Measurements from ENCODE around the gene CAMKMT. TPM values are rescaled to one million over a fixed set of nuclear protein-coding genes. Genes with fewer than 3 reads are reported as not detected.

Gene CAMKMT
- total and polyA plus RNA-seq, 9 of the 15 experiments (the other 6 are each of a cell fraction or from before 2014, with no cell fraction given), result 1.6 to 15.3 (median 7.4) TPM

DNA sequence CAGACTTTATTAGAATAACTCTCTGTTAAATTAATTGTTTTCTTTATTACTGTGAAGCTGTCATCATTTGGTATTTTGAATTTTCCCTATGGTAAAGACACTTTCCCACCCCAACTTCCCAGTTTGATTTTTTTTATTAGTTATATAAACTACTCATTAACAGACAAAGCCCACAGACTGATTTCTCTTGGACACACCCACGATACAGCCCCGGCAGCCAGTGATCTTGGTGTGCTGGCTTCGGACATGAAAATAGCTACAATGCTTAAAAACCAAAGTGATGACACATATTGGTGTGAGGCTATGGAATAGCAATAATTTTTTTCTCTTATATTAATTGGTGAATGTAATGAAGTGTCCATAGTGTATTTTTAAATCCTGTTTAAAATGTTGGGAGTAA is 354.4 kb downstream of the CAMKMT start:
- WGBS (ENCODE audit: insufficient coverage, low coverage, missing lambda C conversion rate), result 3% methylated on average over 3 of the region's 3 CpGs
- intact Hi-C loops (cut with micrococcal nuclease), result loop anchor here (5.0 kb wide), 1 partner anchor 324 kb away; no protein-coding TSS in a partner anchor
- CTCF ChIA-PET (ENCODE audit: low intra/inter-chr PET ratio), result interaction anchor here (1.4 kb wide), 1 partner anchor 237 kb away, joined by 9 read pairs; no protein-coding TSS in a partner anchor
- TF ChIP-seq MAFF (IDR thresholded peaks at IDR 0.05; ENCODE audit: low read length) (no peak), CCNT2 (IDR thresholded peaks at IDR 0.05; ENCODE audit: borderline replicate concordance, extremely low read depth, insufficient read length, low read depth, low read length) (no peak), ARID3A (IDR thresholded peaks at IDR 0.05; ENCODE audit: borderline replicate concordance, low read depth, low read length) (no peak), RBM14 (IDR thresholded peaks at IDR 0.05; ENCODE audit: borderline replicate concordance, insufficient read depth, low read depth, low read length) (no peak)
- TF ChIP-seq, protein P1, sequence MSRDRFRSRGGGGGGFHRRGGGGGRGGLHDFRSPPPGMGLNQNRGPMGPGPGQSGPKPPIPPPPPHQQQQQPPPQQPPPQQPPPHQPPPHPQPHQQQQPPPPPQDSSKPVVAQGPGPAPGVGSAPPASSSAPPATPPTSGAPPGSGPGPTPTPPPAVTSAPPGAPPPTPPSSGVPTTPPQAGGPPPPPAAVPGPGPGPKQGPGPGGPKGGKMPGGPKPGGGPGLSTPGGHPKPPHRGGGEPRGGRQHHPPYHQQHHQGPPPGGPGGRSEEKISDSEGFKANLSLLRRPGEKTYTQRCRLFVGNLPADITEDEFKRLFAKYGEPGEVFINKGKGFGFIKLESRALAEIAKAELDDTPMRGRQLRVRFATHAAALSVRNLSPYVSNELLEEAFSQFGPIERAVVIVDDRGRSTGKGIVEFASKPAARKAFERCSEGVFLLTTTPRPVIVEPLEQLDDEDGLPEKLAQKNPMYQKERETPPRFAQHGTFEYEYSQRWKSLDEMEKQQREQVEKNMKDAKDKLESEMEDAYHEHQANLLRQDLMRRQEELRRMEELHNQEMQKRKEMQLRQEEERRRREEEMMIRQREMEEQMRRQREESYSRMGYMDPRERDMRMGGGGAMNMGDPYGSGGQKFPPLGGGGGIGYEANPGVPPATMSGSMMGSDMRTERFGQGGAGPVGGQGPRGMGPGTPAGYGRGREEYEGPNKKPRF (IDR thresholded peaks at IDR 0.05; ENCODE audit: low read depth, low read length), result no peak
- TF ChIP-seq, protein P2, sequence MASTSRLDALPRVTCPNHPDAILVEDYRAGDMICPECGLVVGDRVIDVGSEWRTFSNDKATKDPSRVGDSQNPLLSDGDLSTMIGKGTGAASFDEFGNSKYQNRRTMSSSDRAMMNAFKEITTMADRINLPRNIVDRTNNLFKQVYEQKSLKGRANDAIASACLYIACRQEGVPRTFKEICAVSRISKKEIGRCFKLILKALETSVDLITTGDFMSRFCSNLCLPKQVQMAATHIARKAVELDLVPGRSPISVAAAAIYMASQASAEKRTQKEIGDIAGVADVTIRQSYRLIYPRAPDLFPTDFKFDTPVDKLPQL (IDR thresholded peaks at IDR 0.05; ENCODE audit: extremely low read depth, insufficient read length), result no peak

More for the DNA sequence above, 354.4 kb downstream of the CAMKMT start:
- Histone ChIP-seq H3K36me3 (ENCODE audit: control insufficient read depth, insufficient read depth, low read length) (no peaks in the 10 kb centered on the region), H2AFZ (ENCODE audit: low read depth, low read length) (no peak overlapping the region), H3K9me3 (replicated peaks; ENCODE audit: control insufficient read depth, insufficient read depth, low read depth, low read length) (no peaks in the 10 kb centered on the region), H3K9ac (ENCODE audit: insufficient read depth in 1 of 2, low read depth in 2 of 2, low read length in 2 of 2) (no peak overlapping the region), H3K4me3 (no peak overlapping the region), H3K4me2 (ENCODE audit: insufficient read depth, low read length) (no peak overlapping the region), H3K9me1 (ENCODE audit: control insufficient read depth, insufficient read depth, low read length) (no peaks in the 10 kb centered on the region), H3K4me1 (replicated peaks in 1 of 2; ENCODE audit: control insufficient read depth in 2 of 2, insufficient read depth in 2 of 2, low read length in 2 of 2) (no peaks in the 10 kb centered on the region), H3K27ac (ENCODE audit: extremely low read depth, low read depth, low read length) (no peak overlapping the region), H3K79me2 (ENCODE audit: control insufficient read depth, insufficient read depth, low read length) (no peaks in the 10 kb centered on the region), H3K27me3 (ENCODE audit: control insufficient read depth in 2 of 2, insufficient read depth in 2 of 2, low read length in 2 of 2) (no peaks in the 10 kb centered on the region), H4K20me1 (replicated peaks; ENCODE audit: control insufficient read depth, insufficient read depth, low read length) (no peaks in the 10 kb centered on the region)
- in situ Hi-C loops (cut with MboI), result no loop called here
- POLR2A ChIA-PET, result no interaction called here
- no TSS peak for BruUV-seq (replicated peaks)
- no peak for DNase-seq (ENCODE audit: extremely low read depth in 1 of 4, low spot score in 3 of 4)
- no peak for ATAC-seq
- FAIRE-seq, result no peak
